ENCODE results near the gene SLC16A6.

DNA sequence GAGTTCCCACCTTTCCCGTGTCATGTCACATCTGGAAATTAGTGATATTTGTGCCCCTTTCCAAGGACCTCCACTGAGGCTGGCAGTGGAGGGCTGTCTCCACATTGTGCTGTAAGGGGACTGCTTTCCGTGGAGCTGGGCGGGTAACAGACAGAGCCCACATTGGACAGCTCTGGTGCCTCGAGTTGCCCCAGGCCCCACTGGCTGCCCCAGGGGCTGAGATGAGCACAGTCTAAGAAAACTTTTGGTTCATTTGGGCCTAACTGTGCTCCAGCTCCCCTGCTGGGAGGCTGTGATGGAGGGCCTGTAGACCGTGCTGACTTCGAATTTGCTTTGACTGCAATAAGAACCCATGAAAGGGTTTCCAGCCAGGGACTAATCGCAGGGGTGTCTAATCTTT, 38.4 kb upstream of the SLC16A6 start:
- TF ChIP-seq POLR2AphosphoS5 (IDR thresholded peaks at IDR 0.05; ENCODE audit: low read depth, low read length) (no peak), POLR2A (IDR thresholded peaks at IDR 0.05; ENCODE audit: low read depth, low read length) (no peak), TAF1 (IDR thresholded peaks at IDR 0.05; ENCODE audit: borderline replicate concordance, low read depth, low read length) (no peak)

All from GM12892 (cell line).